GM19463 (cell line): ENCODE measurements around the gene BOLL.
"Not testable (repeated sequence)": the region's sequence is repeated elsewhere in the genome, so short reads cannot be mapped to it uniquely, and the experiment has no call there.

Experiments used
- ATAC-seq: cut with Tn5 transposase; IDR thresholded peaks from one replicate; pipeline ENCODE4 v1.9.1; 2021; ENCODE audit warnings: mild to moderate bottlenecking, moderate library complexity; ENCODE audit not compliant: unreplicated experiment

Gene BOLL

DNA sequence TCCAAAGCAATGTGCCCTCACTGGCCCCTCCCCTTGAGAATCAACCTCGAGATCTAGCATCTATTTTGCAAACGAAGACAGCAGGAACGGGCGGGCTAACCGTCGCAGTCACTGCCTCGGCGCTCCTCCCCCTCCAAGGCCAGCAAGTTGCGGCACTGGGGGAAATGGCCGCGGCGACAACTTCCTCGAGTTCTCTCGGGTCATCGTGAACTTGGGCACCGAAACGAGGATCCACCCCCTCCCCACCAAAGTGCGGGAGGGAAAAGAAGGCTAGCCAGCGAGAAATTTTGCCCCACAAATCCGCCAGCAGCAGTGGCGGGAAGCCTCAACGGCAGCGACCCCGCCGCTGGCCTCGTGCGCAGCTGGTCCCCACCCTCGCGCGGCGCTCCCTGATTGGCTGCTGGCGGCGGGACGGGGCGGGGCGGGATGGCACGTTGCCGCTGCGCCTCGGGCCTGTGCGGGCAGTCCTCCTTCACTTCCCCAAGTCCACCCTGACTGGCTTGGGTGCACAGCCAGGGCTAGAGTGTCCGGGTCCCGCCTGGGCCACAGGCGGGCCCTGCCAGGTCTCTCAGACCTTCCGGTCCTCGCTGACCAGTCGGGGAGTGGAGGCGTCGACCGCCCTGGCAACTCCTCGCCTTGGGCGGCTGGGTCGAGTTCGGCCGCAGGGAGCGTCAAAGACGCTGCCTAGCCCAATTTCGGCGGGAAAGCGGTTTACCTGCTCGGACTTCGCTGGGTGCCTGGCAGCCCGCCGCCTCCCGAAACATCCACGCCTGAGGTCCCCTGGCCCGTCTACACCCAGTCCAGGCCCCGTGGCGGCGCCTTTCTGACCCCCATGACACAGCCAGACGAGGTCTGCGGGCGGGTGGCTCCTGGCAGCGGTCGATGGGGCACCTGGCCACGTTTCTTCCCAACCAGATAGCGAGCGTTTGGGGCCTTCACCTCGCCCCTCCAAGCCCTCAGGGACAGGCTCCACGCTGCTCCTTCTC lies at the start of gene BOLL:
Gene BOLL, minus strand, starts transcription at position 364 of the 986 bp plus-strand sequence. CDS start 3,469 bp downstream, outside the sequence.
- no peak for ATAC-seq

DNA sequence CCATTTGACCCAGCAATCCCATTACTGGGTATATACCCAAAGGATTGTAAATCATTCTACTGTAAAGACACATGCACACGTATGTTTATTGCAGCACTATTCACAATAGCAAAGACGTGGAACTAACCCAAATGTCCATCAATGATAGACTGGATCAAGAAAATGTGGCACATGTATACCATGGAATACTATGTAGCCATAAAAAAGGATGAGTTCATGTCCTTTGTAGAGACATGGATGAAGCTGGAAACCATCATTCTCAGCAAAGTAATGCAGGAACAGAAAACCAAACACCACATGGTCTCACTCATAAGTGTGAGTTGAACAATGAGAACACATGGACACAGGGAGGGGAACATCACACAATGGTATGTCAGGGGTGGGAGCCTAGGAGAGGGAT lies 49.7 kb upstream of the BOLL start:
- ATAC-seq, result not testable (repeated sequence)

DNA sequence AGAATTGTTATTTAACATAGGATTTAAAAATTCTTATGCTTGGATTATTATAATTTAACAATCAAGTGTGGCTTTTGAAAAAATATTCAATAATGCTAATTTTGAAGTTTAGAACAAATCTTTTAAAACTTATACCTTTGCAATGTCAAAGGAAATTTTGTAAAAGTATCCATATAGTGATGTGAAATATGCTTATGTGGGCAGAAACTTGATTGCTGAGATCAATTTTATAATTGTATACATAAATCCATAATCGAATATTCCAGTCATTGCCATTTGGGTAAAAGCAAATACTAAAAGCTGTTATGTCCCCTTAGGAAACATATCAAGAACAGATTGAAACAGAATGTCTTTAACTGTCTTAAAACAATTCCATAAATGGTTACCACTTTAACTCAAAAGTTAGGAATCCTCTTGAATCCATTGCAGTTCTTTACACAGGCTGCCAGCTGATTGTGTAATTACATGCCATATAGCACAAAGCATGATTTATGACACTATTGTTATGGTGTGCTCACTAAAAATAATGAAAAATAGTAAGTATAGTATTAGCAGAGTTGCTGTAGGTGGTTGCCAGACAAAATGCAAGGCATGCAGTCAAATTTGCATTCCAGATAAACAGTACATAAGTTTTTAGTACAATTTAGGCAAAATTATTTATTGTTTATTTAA lies 43.5 kb upstream of the BOLL start:
- ATAC-seq, result no peak

GRCh38 chr2:197827618-197828017 lies 42.5 kb upstream of the BOLL start:
- no peak for ATAC-seq

- no peak for ATAC-seq
Measured at GRCh38 chr2:197822333-197822732, 37.2 kb upstream of the BOLL start.

DNA sequence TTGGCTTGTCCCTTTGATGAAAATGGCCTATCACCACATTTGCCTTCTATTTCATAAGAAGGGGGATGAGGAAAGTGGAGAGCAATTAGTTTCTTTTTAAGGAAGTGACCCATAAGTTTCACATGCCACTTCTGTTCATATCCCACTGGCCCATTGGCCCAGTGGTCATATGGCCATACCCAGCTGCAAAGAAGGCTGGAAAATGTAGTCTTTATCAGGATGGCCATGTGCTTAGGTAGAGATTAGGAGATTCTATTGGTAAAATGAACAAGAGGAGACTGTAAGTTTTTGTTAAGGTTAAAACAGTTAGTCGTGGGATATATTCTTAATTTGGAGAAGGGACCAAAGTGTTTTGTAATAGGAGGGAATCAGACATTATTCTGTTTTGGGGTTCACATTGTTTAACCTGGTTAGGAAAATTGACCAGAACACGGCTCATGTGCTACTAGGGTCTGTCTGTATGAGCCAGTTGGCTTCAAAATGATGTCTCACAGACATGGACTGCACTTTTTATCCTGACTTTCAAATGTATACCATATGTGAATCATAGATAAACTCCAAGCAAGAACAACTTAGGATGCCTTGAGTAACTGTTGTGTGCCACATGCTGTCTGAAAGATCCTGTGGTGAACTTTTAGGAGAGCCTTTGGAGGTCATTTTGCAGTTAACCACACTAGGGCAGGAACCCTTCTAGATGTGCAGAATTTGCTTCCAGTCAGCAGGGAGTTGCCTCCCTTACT lies 36.6 kb upstream of the BOLL start:
- ATAC-seq, result no peak

- no peak for ATAC-seq
Measured at GRCh38 chr2:197814526-197814925, 29.4 kb upstream of the BOLL start.

- ATAC-seq, result no peak
Measured at GRCh38 chr2:197813093-197813787, 28.1 kb upstream of the BOLL start.

DNA sequence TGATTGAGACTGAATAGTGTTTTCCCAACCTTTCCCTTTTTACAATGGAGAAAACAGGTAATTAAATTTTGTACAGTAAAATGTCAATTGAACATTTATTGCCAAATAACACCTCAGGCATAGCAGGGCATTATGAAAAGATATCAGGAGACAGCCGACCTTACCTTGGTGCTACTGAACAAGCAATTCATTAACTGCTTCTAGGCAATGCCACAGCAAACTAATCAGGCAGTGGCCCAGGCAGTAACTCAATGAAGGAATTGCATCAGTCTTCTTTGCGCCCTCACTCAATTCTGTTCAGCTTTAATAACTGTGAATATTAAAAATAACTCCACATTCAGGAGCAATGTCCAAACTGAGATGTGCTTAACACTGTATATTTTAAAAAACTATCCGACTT lies 25.4 kb upstream of the BOLL start:
- ATAC-seq, result no peak

DNA sequence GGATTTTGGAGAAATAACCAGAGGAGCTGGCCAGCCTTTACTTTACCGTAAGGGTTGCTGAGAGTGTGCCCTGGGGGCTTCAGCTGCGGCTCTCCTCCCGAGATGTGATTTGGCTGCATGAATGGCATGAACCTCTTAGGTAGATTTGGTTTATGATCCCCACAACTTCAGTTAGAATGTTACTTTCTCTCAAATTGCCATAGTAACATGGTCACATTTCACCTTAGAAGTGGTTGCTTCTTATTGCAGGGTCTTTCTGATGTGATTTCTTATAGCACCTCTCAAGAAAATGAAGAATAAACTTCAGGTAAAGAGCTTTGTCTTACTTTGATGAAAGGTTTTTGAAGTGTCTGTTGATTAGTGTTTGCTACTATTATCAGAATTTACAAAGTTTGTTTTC lies 24.9 kb upstream of the BOLL start:
- ATAC-seq, result no peak

DNA sequence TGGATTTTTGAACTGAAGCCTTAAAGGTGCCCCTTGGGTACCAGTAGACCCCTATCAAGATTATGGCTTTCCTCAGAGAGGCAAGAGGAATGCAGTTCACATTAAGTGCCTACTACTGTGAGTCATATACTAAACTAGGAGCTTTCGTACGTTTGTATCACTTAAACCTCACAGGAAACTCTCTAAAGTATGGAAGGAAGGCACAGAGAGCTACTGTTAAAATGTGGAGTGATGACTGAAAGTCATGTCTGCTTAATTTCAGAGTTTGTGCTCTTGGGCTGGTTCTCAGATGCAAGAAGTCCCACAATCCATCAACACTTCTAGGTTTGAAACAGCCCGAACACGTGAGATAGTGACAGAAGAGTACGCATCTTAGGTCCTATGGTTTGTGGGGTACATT lies 23.9 kb upstream of the BOLL start:
- no peak for ATAC-seq

GRCh38 chr2:197805715-197806633 lies 20.9 kb upstream of the BOLL start:
- ATAC-seq, result no peak

- ATAC-seq, result peak; percentile 22
Measured at GRCh38 chr2:197804758-197805714, 19.9 kb upstream of the BOLL start.

- ATAC-seq, result peak; percentile 100
Measured at GRCh38 chr2:197804049-197804757, 19.1 kb upstream of the BOLL start, which contains the start of gene PLCL1. TSS of gene PLCL1 (plus strand) at chr2:197804593.

GRCh38 chr2:197803033-197803444 lies 17.9 kb upstream of the BOLL start:
- no peak for ATAC-seq

DNA sequence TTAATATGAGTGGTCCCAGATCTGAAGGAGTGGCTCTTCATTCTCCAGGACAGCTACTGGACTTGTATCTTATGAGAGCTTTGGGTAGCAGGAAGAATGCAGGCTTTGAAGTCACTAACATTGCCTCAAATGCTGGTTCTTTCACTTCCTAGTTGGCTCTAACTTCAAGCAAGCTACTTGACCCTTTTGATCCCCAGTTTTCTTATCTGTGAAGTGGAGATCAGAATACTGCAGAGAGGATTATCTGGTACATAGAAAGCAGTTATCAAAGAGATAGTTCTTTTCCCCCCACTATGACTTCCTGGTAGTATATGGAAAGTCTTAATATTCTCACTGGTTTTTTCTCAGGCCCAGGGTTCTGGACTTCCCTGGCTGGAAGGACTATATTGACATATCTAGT lies 15.9 kb upstream of the BOLL start:
- no peak for ATAC-seq

- no peak for ATAC-seq
Measured at GRCh38 chr2:197800091-197800490, 15.0 kb upstream of the BOLL start.

DNA sequence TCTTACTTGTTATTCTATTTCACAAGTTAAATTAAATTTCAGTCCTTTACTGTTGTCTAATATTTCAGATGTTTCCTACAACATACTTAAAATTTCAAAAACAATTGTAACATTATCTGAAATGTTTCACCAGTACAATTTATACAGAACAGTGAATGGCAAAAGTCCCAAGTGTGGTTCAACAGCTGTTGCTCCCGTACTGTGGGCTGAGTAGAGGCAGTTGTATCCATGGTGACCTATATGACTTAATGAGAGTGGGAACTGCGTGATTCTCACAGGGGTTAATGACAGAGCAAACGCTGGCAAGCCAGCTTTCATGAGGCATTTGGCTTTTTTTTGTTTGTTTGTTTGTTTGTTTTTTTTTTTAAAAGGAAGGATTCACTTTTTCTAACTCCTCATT lies 13.9 kb upstream of the BOLL start:
- no peak for ATAC-seq
